Activated T-cell treated with anti-CD3 and anti-CD28 coated beads, Interleukin-2, amount 50 U/mL, for 4 hours (primary cell): Measurements from ENCODE around the gene LYPD1. TPM values are rescaled to one million over a fixed set of nuclear protein-coding genes. Genes with fewer than 3 reads are reported as not detected.

Experiments
- ATAC-seq, 2 donors: fragments of 200-7000 bp; cut with Tn5 transposase; one replicate each; pipeline ENCODE4 v1.10.0; 2021
- DNase-seq: peaks from one replicate; pipeline ENCODE4 v3.0.0-alpha.2; 2020
- H3K27me3 Mint-ChIP-seq: one replicate; pipeline ENCODE4 v1.8.0; 2021; ENCODE audit warnings: low read depth, mixed read lengths
- H3K36me3 Mint-ChIP-seq: one replicate; pipeline ENCODE4 v1.8.0; 2022; ENCODE audit warnings: mixed read lengths; ENCODE audit not compliant: insufficient read depth
- H3K4me1 Mint-ChIP-seq: one replicate; pipeline ENCODE4 v1.8.0; 2021; ENCODE audit warnings: low read depth, mixed read lengths
- H3K4me3 Mint-ChIP-seq: one replicate; pipeline ENCODE4 v1.8.0; 2021; ENCODE audit warnings: mild to moderate bottlenecking, moderate library complexity, mixed read lengths
- H3K9me3 Mint-ChIP-seq: one replicate; pipeline ENCODE4 v1.8.0; 2021; ENCODE audit warnings: mixed read lengths
- total RNA-seq, 3 donors: library from RNA; stranded (reverse); gene quantifications; one replicate each; pipeline ENCODE4 v1.2.1, GENCODE V29; 2021

The LYPD1 gene
- total RNA-seq, 3 donors from 2014 or later, result not detected

GRCh38 chr2:132654968-132655367 lies 15.0 kb downstream of the LYPD1 start:
- H3K4me3 Mint-ChIP-seq, result no peak overlapping the region
- ATAC-seq, result no peak
- H3K27me3 Mint-ChIP-seq, result peaks cover 2% of the 10 kb centered on the region
- H3K9me3 Mint-ChIP-seq, result no peaks in the 10 kb centered on the region
- no peaks in the 10 kb centered on the region for H3K36me3 Mint-ChIP-seq
- no peaks in the 10 kb centered on the region for H3K4me1 Mint-ChIP-seq
- DNase-seq, result no peak

- no peaks in the 10 kb centered on the region for H3K36me3 Mint-ChIP-seq
- peaks cover 2% of the 10 kb centered on the region for H3K27me3 Mint-ChIP-seq
- no peaks in the 10 kb centered on the region for H3K9me3 Mint-ChIP-seq
- DNase-seq (no peak), ATAC-seq (no peak)
- no peak overlapping the region for H3K4me3 Mint-ChIP-seq
- H3K4me1 Mint-ChIP-seq, result no peaks in the 10 kb centered on the region
Measured at GRCh38 chr2:132654335-132654734, 15.7 kb downstream of the LYPD1 start.

- Mint-ChIP-seq H3K36me3 (no peaks in the 10 kb centered on the region), H3K4me1 (no peaks in the 10 kb centered on the region), H3K4me3 (no peak overlapping the region), H3K27me3 (peaks cover 2% of the 10 kb centered on the region), H3K9me3 (no peaks in the 10 kb centered on the region)
- ATAC-seq (no peak), DNase-seq (no peak)
Measured at GRCh38 chr2:132652474-132652873, 17.5 kb downstream of the LYPD1 start.

- Mint-ChIP-seq H3K4me1 (no peaks in the 10 kb centered on the region), H3K4me3 (no peak overlapping the region), H3K9me3 (no peaks in the 10 kb centered on the region), H3K36me3 (no peaks in the 10 kb centered on the region), H3K27me3 (peaks cover 4% of the 10 kb centered on the region)
- no peak for ATAC-seq
- no peak for DNase-seq
Measured at GRCh38 chr2:132651115-132652045, 18.6 kb downstream of the LYPD1 start.

GRCh38 chr2:132646540-132647108 lies 23.4 kb downstream of the LYPD1 start:
- no peak overlapping the region for H3K4me3 Mint-ChIP-seq
- ATAC-seq (no peak), DNase-seq (no peak)
- no peaks in the 10 kb centered on the region for H3K36me3 Mint-ChIP-seq
- H3K9me3 Mint-ChIP-seq, result no peaks in the 10 kb centered on the region
- peaks cover 4% of the 10 kb centered on the region for H3K27me3 Mint-ChIP-seq
- H3K4me1 Mint-ChIP-seq, result no peaks in the 10 kb centered on the region

GRCh38 chr2:132645722-132646539 lies 24.1 kb downstream of the LYPD1 start:
- H3K36me3 Mint-ChIP-seq, result no peaks in the 10 kb centered on the region
- H3K4me1 Mint-ChIP-seq, result no peaks in the 10 kb centered on the region
- DNase-seq, result no peak
- H3K27me3 Mint-ChIP-seq, result peaks cover 3% of the 10 kb centered on the region
- no peak overlapping the region for H3K4me3 Mint-ChIP-seq
- H3K9me3 Mint-ChIP-seq, result no peaks in the 10 kb centered on the region
- ATAC-seq, result no peak

GRCh38 chr2:132645176-132645575 lies 24.8 kb downstream of the LYPD1 start:
- ATAC-seq, result no peak

GRCh38 chr2:132642415-132642814 lies 27.6 kb downstream of the LYPD1 start:
- DNase-seq, result no peak
- Mint-ChIP-seq H3K4me1 (no peaks in the 10 kb centered on the region), H3K27me3 (peaks cover 1% of the 10 kb centered on the region), H3K4me3 (no peak overlapping the region), H3K9me3 (no peaks in the 10 kb centered on the region), H3K36me3 (no peaks in the 10 kb centered on the region)
- no peak for ATAC-seq

More at GRCh38 chr2:132645176-132645575, 24.8 kb downstream of the LYPD1 start:
- Mint-ChIP-seq H3K36me3 (no peaks in the 10 kb centered on the region), H3K4me1 (no peaks in the 10 kb centered on the region), H3K4me3 (no peak overlapping the region), H3K27me3 (peaks cover 1% of the 10 kb centered on the region), H3K9me3 (no peaks in the 10 kb centered on the region)
- DNase-seq, result no peak

GRCh38 chr2:132641819-132642218 lies 28.2 kb downstream of the LYPD1 start:
- ATAC-seq, result no peak
- Mint-ChIP-seq H3K4me1 (no peaks in the 10 kb centered on the region), H3K27me3 (no peaks in the 10 kb centered on the region), H3K36me3 (no peaks in the 10 kb centered on the region), H3K4me3 (no peak overlapping the region), H3K9me3 (no peaks in the 10 kb centered on the region)
- no peak for DNase-seq

- H3K4me3 Mint-ChIP-seq, result no peak overlapping the region
- H3K4me1 Mint-ChIP-seq, result no peaks in the 10 kb centered on the region
- peaks cover 3% of the 10 kb centered on the region for H3K9me3 Mint-ChIP-seq
- ATAC-seq, result no peak
- no peak for DNase-seq
- no peaks in the 10 kb centered on the region for H3K36me3 Mint-ChIP-seq
- no peaks in the 10 kb centered on the region for H3K27me3 Mint-ChIP-seq
Measured at GRCh38 chr2:132640116-132640515, 29.9 kb downstream of the LYPD1 start.

GRCh38 chr2:132638313-132639040 lies 31.5 kb downstream of the LYPD1 start:
- DNase-seq (no peak), ATAC-seq (no peak)
- peaks cover 3% of the 10 kb centered on the region for H3K9me3 Mint-ChIP-seq
- no peaks in the 10 kb centered on the region for H3K4me1 Mint-ChIP-seq
- no peak overlapping the region for H3K4me3 Mint-ChIP-seq
- H3K27me3 Mint-ChIP-seq, result no peaks in the 10 kb centered on the region
- H3K36me3 Mint-ChIP-seq, result no peaks in the 10 kb centered on the region

- Mint-ChIP-seq H3K27me3 (no peaks in the 10 kb centered on the region), H3K9me3 (peaks cover 3% of the 10 kb centered on the region), H3K36me3 (no peaks in the 10 kb centered on the region), H3K4me1 (no peaks in the 10 kb centered on the region), H3K4me3 (no peak overlapping the region)
- ATAC-seq, result no peak
- no peak for DNase-seq
Measured at GRCh38 chr2:132636346-132636745, 33.7 kb downstream of the LYPD1 start.

- ATAC-seq, result no peak
- Mint-ChIP-seq H3K4me1 (no peaks in the 10 kb centered on the region), H3K27me3 (no peaks in the 10 kb centered on the region), H3K9me3 (peaks cover 3% of the 10 kb centered on the region), H3K4me3 (no peak overlapping the region), H3K36me3 (no peaks in the 10 kb centered on the region)
- no peak for DNase-seq
Measured at GRCh38 chr2:132633635-132634034, 36.4 kb downstream of the LYPD1 start.
